H1 (cell line): ENCODE data around the gene PPP1R13B. TPM values are rescaled to one million over a fixed set of nuclear protein-coding genes. Genes with fewer than 3 reads are reported as not detected.

Experiments
- CTCF ChIA-PET: fragments of 300-600 bp; sonication (Branson Sonifier 250); formaldehyde crosslinking; loops from one replicate; lab custom pipeline; 2021; ENCODE audit not compliant: partially characterized antibody; lab: Charles Lee
- POLR2A ChIA-PET: fragments of 300-600 bp; sonication (Branson Sonifier 250); formaldehyde crosslinking; loops from one replicate; lab custom pipeline; 2021; ENCODE audit warnings: inconsistent platforms; ENCODE audit not compliant: partially characterized antibody; lab: Charles Lee
- DNase-seq, 2 experiments: peaks; one replicate each; pipeline versions ENCODE4 v3.0.0 to v3.0.0-alpha.2; 2010 to 2022; ENCODE audit warnings: low spot score in 2 of 2, low read depth in 1 of 2, mixed read lengths in 1 of 2
- FAIRE-seq: peaks from 2 replicates; lab custom pipeline; 2011; peaks lifted over from hg19 to GRCh38; lab: Jason Lieb, UNC
- H2AFZ ChIP-seq: 2 replicates; pipeline ENCODE4 v1.8.1; 2012; ENCODE audit warnings: low read length, inconsistent platforms
- H2AK5ac ChIP-seq: 2 replicates; pipeline ENCODE4 v1.6.1; 2013; ENCODE audit warnings: low read depth, low read length
- H2BK120ac ChIP-seq: replicated peaks from 2 replicates; pipeline ENCODE3; 2013; ENCODE audit warnings: low read depth, low read length, inconsistent platforms
- H2BK12ac ChIP-seq: 2 replicates; pipeline ENCODE4 v1.6.1; 2013; ENCODE audit warnings: low read depth, low read length
- H2BK15ac ChIP-seq: 2 replicates; pipeline ENCODE4 v1.6.1; 2013; ENCODE audit warnings: low read length
- H2BK20ac ChIP-seq: 2 replicates; pipeline ENCODE4 v1.6.1; 2013; ENCODE audit warnings: low read length
- H2BK5ac ChIP-seq: 2 replicates; pipeline ENCODE4 v1.6.1; 2013; ENCODE audit warnings: low read depth, low read length
- H3K14ac ChIP-seq: 2 replicates; pipeline ENCODE4 v1.6.1; 2013; ENCODE audit warnings: inconsistent platforms; ENCODE audit not compliant: insufficient read length
- H3K18ac ChIP-seq: 2 replicates; pipeline ENCODE4 v1.6.1; 2013; ENCODE audit warnings: low read length; ENCODE audit errors: extremely low read depth
- H3K23ac ChIP-seq: 2 replicates; pipeline ENCODE4 v1.6.1; 2013; ENCODE audit warnings: inconsistent platforms; ENCODE audit not compliant: insufficient read length
- H3K23me2 ChIP-seq: 2 replicates; pipeline ENCODE4 v1.6.1; 2013; ENCODE audit warnings: low read depth, low read length
- H3K27ac ChIP-seq: 2 replicates; pipeline ENCODE4 v1.6.1; 2011; ENCODE audit warnings: low read depth, low read length, inconsistent platforms
- H3K27me3 ChIP-seq, 4 experiments: replicated peaks in 1 of 4; 1 replicate in 1 of 4; 2 replicates in 3 of 4; pipeline versions ENCODE4 v1.6.1 to v1.8.1; 2011 to 2013; ENCODE audit warnings: low read length in 3 of 4, mild to moderate bottlenecking in 3 of 4, inconsistent platforms in 2 of 4, mixed read lengths in 2 of 4, moderate library complexity in 1 of 4; ENCODE audit not compliant: control insufficient read depth in 3 of 4, insufficient read depth in 3 of 4; ENCODE audit errors: extremely low read depth in 1 of 4
- H3K36me3 ChIP-seq, 4 experiments: 2 replicates each; pipeline versions ENCODE4 v1.6.1 to v1.8.1; 2011 to 2013; ENCODE audit warnings: mild to moderate bottlenecking in 4 of 4, low read length in 3 of 4, moderate library complexity in 2 of 4, control low read depth in 1 of 4, inconsistent platforms in 1 of 4; ENCODE audit not compliant: insufficient read depth in 4 of 4, control insufficient read depth in 2 of 4
- H3K4ac ChIP-seq: replicated peaks from 2 replicates; pipeline ENCODE3; 2013; ENCODE audit warnings: low read length, low read depth, mixed read lengths, inconsistent platforms; ENCODE audit not compliant: insufficient read length
- H3K4me1 ChIP-seq, 4 experiments: replicated peaks in 1 of 4; 1 replicate in 1 of 4; 2 replicates in 3 of 4; pipeline versions ENCODE4 v1.6.1 to v1.8.1; 2011 to 2013; ENCODE audit warnings: low read length in 3 of 4, inconsistent platforms in 2 of 4, mixed read lengths in 1 of 4; ENCODE audit not compliant: insufficient read depth in 4 of 4, control insufficient read depth in 3 of 4
- H3K4me2 ChIP-seq, 2 experiments: 2 replicates each; pipeline versions ENCODE4 v1.6.1 to v1.8.1; 2011 to 2013; ENCODE audit warnings: low read depth in 2 of 2, low read length in 2 of 2, control low read depth in 1 of 2, inconsistent platforms in 1 of 2, mild to moderate bottlenecking in 1 of 2; ENCODE audit not compliant: insufficient read depth in 1 of 2
- H3K4me3 ChIP-seq, 4 experiments: fragments of 200-600, 300-600 bp in 1 of 4; sonication (generic), shearing (Covaris generic), sonication (Bioruptor Twin) in 1 of 4; 2 replicates each; pipeline versions ENCODE4 v1.5.1 to v1.8.1; 2011 to 2016; ENCODE audit warnings: low read length in 4 of 4, low read depth in 3 of 4, control low read depth in 2 of 4, inconsistent platforms in 2 of 4, mild to moderate bottlenecking in 2 of 4, mixed read lengths in 1 of 4, moderate library complexity in 1 of 4; ENCODE audit not compliant: insufficient read depth in 2 of 4; ENCODE audit errors: extremely low read depth in 1 of 4
- H3K56ac ChIP-seq: replicated peaks from 2 replicates; pipeline ENCODE3; 2013; ENCODE audit warnings: low read depth, mild to moderate bottlenecking, mixed read lengths, low read length, inconsistent platforms; ENCODE audit not compliant: insufficient read length
- H3K79me1 ChIP-seq: 2 replicates; pipeline ENCODE4 v1.6.1; 2013; ENCODE audit warnings: low read depth, low read length, control low read depth
- H3K79me2 ChIP-seq, 2 experiments: 2 replicates each; pipeline versions ENCODE4 v1.6.1 to v1.8.1; 2012 to 2013; ENCODE audit warnings: low read length in 2 of 2, mild to moderate bottlenecking in 2 of 2, inconsistent platforms in 1 of 2; ENCODE audit not compliant: insufficient read depth in 2 of 2, control insufficient read depth in 1 of 2
- H3K9ac ChIP-seq, 4 experiments: replicated peaks in 1 of 4; 1 replicate in 1 of 4; 2 replicates in 3 of 4; pipeline versions ENCODE4 v1.6.1 to v1.8.1; 2011 to 2013; ENCODE audit warnings: low read depth in 3 of 4, low read length in 3 of 4, control low read depth in 2 of 4, mild to moderate bottlenecking in 2 of 4, moderate library complexity in 2 of 4, inconsistent platforms in 1 of 4; ENCODE audit errors: extremely low read depth in 1 of 4
- H3K9me3 ChIP-seq, 2 experiments: 2 replicates each; pipeline versions ENCODE4 v1.6.1 to v1.8.1; 2012 to 2013; ENCODE audit warnings: mild to moderate bottlenecking in 2 of 2, moderate library complexity in 2 of 2, control low read depth in 1 of 2, inconsistent platforms in 1 of 2, low read depth in 1 of 2, low read length in 1 of 2, mixed read lengths in 1 of 2; ENCODE audit not compliant: insufficient read depth in 2 of 2
- H4K20me1 ChIP-seq, 2 experiments: replicated peaks in 1 of 2; 2 replicates each; pipeline versions ENCODE3 to v1.8.1; 2011 to 2013; ENCODE audit warnings: inconsistent platforms in 2 of 2, low read length in 2 of 2, mild to moderate bottlenecking in 1 of 2; ENCODE audit not compliant: insufficient read depth in 2 of 2, control insufficient read depth in 1 of 2
- H4K5ac ChIP-seq: 2 replicates; pipeline ENCODE4 v1.6.1; 2013; ENCODE audit warnings: low read length, low read depth, mixed read lengths, inconsistent platforms; ENCODE audit not compliant: insufficient read length
- H4K8ac ChIP-seq: 2 replicates; pipeline ENCODE4 v1.8.0; 2013; ENCODE audit warnings: mild to moderate bottlenecking, moderate library complexity, low read length, inconsistent platforms; ENCODE audit not compliant: insufficient read depth; ENCODE audit errors: extremely low read depth
- H4K91ac ChIP-seq: replicated peaks from 2 replicates; pipeline ENCODE3; 2013; ENCODE audit warnings: low read length, mixed read lengths, inconsistent platforms; ENCODE audit not compliant: insufficient read length
- CHD1 ChIP-seq: IDR thresholded peaks from 2 replicates; pipeline ENCODE4 v1.6.1; 2012; ENCODE audit warnings: low read depth, low read length, improper control_type of control experiment
- EP300 ChIP-seq, 2 experiments: IDR thresholded peaks; 1 replicate in 1 of 2; 2 replicates in 1 of 2; pipeline ENCODE4 v1.6.1; 2011 to 2012; ENCODE audit warnings: low read depth in 2 of 2, low read length in 2 of 2, mild to moderate bottlenecking in 2 of 2, borderline replicate concordance in 1 of 2, inconsistent platforms in 1 of 2, moderate library complexity in 1 of 2
- HDAC2 ChIP-seq, 2 experiments: fragments of 300-600 bp in 1 of 2; sonication (generic) in 1 of 2; IDR thresholded peaks; 2 replicates each; pipeline ENCODE4 v1.6.1; 2011 to 2012; ENCODE audit warnings: low read depth in 2 of 2, low read length in 2 of 2, mild to moderate bottlenecking in 2 of 2, moderate library complexity in 2 of 2, borderline replicate concordance in 1 of 2, inconsistent platforms in 1 of 2
- SAP30 ChIP-seq: fragments of 300-600 bp; sonication (generic); IDR thresholded peaks from 2 replicates; pipeline ENCODE4 v1.7.1; 2012; ENCODE audit warnings: low read length, moderate library complexity, mild to moderate bottlenecking, inconsistent platforms; ENCODE audit not compliant: insufficient read depth, insufficient replicate concordance
- SP2 ChIP-seq: IDR thresholded peaks from 2 replicates; pipeline ENCODE4 v1.6.1; 2012; ENCODE audit warnings: mild to moderate bottlenecking, low read length, inconsistent platforms
- SP4 ChIP-seq: IDR thresholded peaks from 2 replicates; pipeline ENCODE4 v1.6.1; 2012; ENCODE audit warnings: low read length, inconsistent platforms
- TAF1 ChIP-seq: IDR thresholded peaks from 2 replicates; pipeline ENCODE4 v1.6.1; 2011; ENCODE audit warnings: mild to moderate bottlenecking, low read depth, low read length
- WGBS, 2 experiments: shearing (Covaris generic) in 1 of 2; methylation state at CpG; one replicate each; pipeline versions ENCODE4 v1.1.6 to v1.1.7; 2013 to 2015; ENCODE audit warnings: low lambda C conversion rate in 2 of 2, mixed read lengths in 2 of 2, inconsistent platforms in 1 of 2, low coverage in 1 of 2, missing lambda C conversion rate in 1 of 2; ENCODE audit not compliant: insufficient replicate concordance in 2 of 2, insufficient coverage in 1 of 2, insufficient read length in 1 of 2; ENCODE audit errors: extremely low coverage in 1 of 2, missing lambda C conversion rate in 1 of 2; 5-methylcytosine and 5-hydroxymethylcytosine counted together
- polyA plus RNA-seq, 7 experiments: library from polyadenylated mRNA; depleted of rRNA in 3 of 7; stranded (reverse) in 5 of 7; unstranded in 2 of 7; fragments of >200 nt in 5 of 7; fragments of 200-250 nt in 2 of 7; gene quantifications; 1 replicate in 5 of 7; 2 replicates in 1 of 7; 4 replicates in 1 of 7; pipeline versions ENCODE4 v1.2.1 to v1.2.3, GENCODE V29; 2011 to 2013; ENCODE audit warnings: missing spikeins in 2 of 7, mixed read lengths in 2 of 7
- total RNA-seq: library from RNA; stranded (reverse); fragmentation: NEBNext Ultra II Directional; extraction: Animal tissue kit (Norgen Biotek cat#: 25700); gene quantifications from 2 replicates; pipeline ENCODE4 v1.2.1, GENCODE V29; 2021

Gene PPP1R13B
- total and polyA plus RNA-seq, 2 of the 8 experiments (the other 6 are each of a cell fraction or from before 2014, with no cell fraction given) = 2.6 to 8.9 TPM

DNA sequence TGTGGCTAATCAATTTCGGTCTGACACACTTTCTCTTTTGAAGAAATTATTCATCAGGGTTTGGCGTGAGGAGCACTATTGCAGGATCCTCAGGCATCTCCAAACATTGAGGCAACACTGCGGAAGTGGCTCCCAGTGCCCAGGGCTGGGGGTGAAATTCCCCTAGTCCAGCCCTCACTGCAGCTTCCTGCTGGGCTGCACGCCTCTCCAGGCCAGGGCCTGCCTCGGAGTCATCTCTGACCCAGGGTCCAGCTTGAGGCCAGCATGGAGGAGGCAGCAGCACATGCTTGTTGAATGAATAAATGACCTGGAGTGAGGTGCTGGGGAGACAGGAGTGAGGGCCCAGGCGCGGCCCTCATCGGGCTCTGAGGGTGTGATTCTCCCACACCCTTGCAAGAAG is 44.9 kb upstream of the PPP1R13B start:
- H2BK5ac ChIP-seq = no peak overlapping the region

More for the DNA sequence above, 44.9 kb upstream of the PPP1R13B start:
- no peak overlapping the region for H3K27ac ChIP-seq
- no peak for DNase-seq
- H3K4ac ChIP-seq = no peak overlapping the region
- H3K23me2 ChIP-seq = no peaks in the 10 kb centered on the region
- H4K91ac ChIP-seq = no peak overlapping the region
- ChIA-PET POLR2A (no interaction called here), CTCF (interaction anchor here (0.6 to 1.5 kb wide), 3 partner anchors 13 to 28 kb away, joined by 3 to 4 read pairs (median 3); no protein-coding TSS in a partner anchor)
- no peaks in the 10 kb centered on the region for H3K36me3 ChIP-seq
- H3K79me2 ChIP-seq = no peaks in the 10 kb centered on the region
- H3K9me3 ChIP-seq = peaks cover 0 to 3% of the 10 kb centered on the region in 2 experiments; a peak in 1 of 4 replicates
- 97% methylated on average over 8 of the region's 8 CpGs; no CpG with 5 or more reads in 1 of the 2 experiments for WGBS, 2 experiments
- H3K4me3 ChIP-seq = no peak overlapping the region
- H2BK15ac ChIP-seq = no peak overlapping the region
- no peak overlapping the region for H3K56ac ChIP-seq
- H4K5ac ChIP-seq = no peak overlapping the region
- no peak overlapping the region for H2BK12ac ChIP-seq
- no peak for FAIRE-seq
- no peaks in the 10 kb centered on the region for H3K79me1 ChIP-seq
- no peak overlapping the region for H3K9ac ChIP-seq
- H3K23ac ChIP-seq = no peak overlapping the region
- H3K14ac ChIP-seq = no peak overlapping the region
- no peaks in the 10 kb centered on the region for H3K27me3 ChIP-seq
- no peak overlapping the region for H4K8ac ChIP-seq
- no peak for TF ChIP-seq SP4
- TF ChIP-seq SAP30 = no peak
- no peak for TF ChIP-seq HDAC2 (IDR thresholded peaks at IDR 0.05; ENCODE audit: borderline replicate concordance in 1 of 2, low read depth in 2 of 2, low read length in 2 of 2)
- TF ChIP-seq EP300 (IDR thresholded peaks at IDR 0.05; ENCODE audit: borderline replicate concordance in 1 of 2, low read depth in 2 of 2, low read length in 2 of 2) = no peak
- TF ChIP-seq TAF1 = no peak
- no peak for TF ChIP-seq SP2
- TF ChIP-seq CHD1 = no peak
- H4K20me1 ChIP-seq = peaks cover 0 to 2% of the 10 kb centered on the region in 2 experiments
- H2BK120ac ChIP-seq = no peak overlapping the region
- H2AK5ac ChIP-seq = no peak overlapping the region
- H3K4me1 ChIP-seq = peaks cover 0 to 2% (median 0%) of the 10 kb centered on the region in 4 experiments; a peak in 1 of 7 replicates
- H2BK20ac ChIP-seq = no peak overlapping the region
- no peak overlapping the region for H3K18ac ChIP-seq
- H2AFZ ChIP-seq = no peak overlapping the region
- H3K4me2 ChIP-seq = no peak overlapping the region
